NOMO-1 treated with DMSO at 0.1 percent for 48 hours (cell line): ENCODE measurements around the gene PREX1.

Experiments
- DNase-seq: peaks from one replicate; lab custom pipeline; 2025; ENCODE audit not compliant: unreplicated experiment; lab: John Stamatoyannopoulos, UW

PREX1 gene

DNA sequence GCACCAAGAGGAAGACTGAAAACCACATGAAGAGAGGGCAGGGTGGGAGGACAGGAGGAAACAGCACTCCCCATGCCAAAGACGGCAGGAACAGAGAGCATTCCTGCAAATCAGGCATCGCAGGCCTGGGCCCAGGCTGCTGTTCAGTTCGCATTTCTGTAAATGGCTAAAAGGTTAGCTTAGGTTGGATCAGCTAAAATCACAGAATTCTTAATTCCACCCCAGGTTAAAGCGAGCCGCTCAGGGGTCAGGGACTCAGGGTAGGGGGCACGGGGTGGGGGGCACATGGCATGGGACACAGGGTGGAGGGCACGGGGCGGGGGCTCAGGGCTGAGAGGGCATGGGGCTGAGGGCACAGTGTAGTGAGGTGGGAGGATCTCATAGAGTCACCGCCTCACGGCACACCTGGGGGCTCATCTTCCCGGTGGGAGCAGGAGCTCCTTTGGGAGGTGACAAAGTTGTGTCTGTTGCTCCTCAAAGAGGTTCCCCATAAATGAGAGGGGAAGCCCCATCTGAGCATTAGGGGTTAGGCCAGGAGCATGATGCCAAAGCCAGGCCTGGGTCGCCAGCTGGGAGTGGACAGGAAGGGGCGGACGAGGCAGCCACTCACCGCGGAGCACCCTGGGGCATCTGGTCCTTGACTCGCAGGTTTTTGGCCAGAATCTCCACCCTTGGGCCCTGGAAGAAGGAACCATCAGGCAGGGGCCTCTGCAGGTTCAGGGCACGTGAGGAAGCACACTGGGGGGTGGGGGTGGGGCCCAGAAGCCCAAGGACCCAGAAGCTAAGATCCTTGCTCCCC, 200.7 kb downstream of the PREX1 start:
- DNase-seq: no peak

GRCh38 chr20:48626226-48626937, 201.4 kb downstream of the PREX1 start:
- DNase-seq: peak; percentile 68

- DNase-seq: no peak
These were observed 202.5 kb downstream of the PREX1 start for GRCh38 chr20:48625136-48625900.

GRCh38 chr20:48624315-48625020, 203.3 kb downstream of the PREX1 start:
- no peak for DNase-seq

DNA sequence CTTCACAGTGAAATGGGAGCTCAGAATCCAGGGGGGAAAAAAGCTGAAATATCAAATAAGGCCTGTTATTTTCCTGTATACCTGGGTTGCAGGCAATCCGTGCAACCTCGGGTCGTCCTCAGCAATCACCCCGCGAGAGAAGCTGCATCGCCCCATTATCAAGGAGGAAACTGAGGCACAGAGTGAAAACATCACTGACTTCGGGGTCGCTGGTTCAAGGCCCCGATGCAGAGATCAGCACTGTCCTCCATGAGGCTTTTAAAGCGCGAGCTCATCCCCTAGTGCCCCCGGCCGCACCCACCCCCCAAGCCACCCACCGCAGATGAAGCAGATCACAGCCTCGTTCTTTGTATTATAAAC, 203.9 kb downstream of the PREX1 start:
- DNase-seq: no peak

DNA sequence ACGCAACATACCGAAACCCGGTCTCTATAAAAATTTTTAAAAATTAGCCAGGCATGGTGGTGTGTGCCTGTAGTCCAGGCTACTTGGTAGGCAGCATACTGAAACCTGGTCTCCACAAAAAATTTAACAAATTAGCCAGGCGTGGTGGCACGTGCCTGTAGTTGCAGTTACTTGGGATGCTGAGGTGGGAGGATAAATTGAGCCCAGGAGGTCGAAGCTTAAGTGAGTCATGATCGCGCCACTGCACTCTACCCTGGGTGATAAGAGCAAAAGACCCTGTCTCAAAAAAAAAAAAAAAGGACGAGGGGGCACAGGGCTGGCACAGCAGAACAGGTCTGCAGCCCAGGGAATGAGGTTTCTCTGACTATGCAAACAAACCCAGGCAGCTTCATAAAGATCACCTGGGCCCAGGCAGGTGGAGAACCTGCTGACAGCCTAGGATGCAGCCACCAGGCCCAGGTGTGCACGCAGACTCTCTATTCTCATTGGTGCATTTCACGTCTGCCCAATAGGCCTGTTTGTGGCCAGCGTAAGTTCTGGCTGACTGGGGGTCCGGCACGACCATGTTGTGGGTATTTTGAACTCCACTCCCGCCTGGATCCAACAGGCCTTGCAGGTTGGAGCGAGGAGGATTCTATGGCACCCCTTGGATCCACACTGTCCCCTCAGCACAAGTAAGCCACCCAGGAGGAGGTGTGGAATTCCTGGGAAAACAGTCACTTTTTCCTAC, 204.5 kb downstream of the PREX1 start:
- DNase-seq: no peak

DNA sequence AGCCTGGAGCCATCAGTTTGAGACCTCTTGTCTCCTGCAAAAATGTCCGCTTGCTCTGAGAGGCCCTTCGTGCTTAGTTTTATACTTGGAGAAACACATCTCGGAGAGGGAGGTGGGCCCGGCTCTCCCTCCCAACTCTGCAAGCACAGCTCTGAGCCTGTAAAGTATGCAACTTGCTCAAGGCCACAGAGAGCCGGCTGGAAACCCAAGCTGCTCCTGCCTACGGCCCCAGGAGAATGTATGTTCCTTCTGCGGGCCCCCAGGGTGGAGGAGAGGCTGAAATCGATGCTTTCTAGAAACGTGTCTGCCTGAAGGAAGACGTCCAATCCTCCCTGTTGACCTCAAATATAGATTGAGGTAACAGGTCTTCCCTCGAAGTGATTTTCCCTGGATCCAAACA, 205.4 kb downstream of the PREX1 start:
- DNase-seq: no peak

- peak; percentile 21 for DNase-seq
These were observed 206.3 kb downstream of the PREX1 start for GRCh38 chr20:48621376-48622078.

- DNase-seq: peak; percentile 39
These were observed 207.1 kb downstream of the PREX1 start for GRCh38 chr20:48620507-48621375.

GRCh38 chr20:48620154-48620506, 207.7 kb downstream of the PREX1 start:
- DNase-seq: no peak

DNA sequence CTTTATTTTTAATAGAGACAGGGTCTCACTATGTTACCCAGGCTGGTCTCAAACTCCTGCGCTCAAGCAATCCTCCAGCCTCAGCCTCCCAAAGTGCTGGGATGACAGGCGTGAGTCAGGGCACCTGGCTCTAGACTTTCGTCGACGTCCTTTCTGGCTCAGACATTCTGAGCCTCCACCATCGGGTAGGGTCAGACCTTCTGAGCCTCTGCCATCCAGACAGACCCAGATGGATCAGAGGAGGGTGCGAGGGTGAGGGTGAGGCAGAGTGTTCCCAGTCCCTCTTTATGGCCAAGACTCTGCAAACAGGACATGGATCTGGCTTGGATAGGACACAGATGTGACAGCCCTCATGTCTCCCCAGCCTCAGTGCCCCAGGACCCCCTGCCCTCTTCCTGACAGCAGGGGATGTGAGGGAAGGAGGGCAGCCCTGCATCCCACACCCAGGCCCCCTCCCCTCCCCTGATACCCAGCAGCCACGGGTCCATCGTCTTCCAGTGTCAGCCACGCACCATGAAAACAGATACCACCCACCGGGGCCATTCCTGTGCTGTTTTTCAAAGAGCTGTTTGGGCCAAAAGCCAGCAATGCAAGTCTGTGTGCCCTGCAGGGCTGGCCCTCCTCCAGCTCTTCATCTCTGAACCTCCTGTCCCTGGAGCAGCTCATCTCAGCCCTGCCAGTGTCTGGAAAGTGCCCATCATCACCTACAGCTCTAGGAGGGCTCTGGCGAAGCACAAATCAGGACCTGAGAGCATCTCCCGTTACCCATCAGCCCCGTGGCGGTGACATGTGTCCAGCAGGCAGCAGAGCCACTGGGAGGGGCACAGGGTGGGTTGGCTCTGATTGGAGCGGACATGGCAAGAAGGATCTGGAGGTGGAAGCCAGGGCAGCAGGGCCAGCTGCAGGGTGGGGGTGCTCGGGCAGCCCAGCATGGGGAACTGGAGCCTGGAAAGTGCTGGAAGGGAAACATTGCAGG, 208.4 kb downstream of the PREX1 start:
- DNase-seq: no peak

- no peak for DNase-seq
These were observed 209.2 kb downstream of the PREX1 start for GRCh38 chr20:48618631-48619030.

DNA sequence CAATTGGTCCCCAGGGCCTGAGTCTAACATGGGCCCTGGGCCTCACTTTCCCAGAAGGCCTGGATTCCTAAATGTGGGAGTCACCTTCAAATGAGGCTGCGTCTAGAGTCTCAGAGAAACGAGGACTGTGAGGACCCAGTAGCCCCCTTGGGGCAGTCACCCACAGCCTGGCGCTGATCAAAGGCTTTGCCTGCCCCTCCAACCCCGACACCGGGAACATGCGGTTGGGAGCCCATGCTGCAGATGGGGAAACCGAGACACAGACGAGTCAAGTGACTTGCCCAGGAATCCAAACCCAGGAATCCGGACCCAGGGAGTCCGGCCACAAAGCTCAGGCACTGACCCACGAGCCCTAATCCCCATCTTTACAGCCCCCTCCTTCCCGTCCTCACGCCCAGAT, 209.7 kb downstream of the PREX1 start:
- DNase-seq: no peak

DNA sequence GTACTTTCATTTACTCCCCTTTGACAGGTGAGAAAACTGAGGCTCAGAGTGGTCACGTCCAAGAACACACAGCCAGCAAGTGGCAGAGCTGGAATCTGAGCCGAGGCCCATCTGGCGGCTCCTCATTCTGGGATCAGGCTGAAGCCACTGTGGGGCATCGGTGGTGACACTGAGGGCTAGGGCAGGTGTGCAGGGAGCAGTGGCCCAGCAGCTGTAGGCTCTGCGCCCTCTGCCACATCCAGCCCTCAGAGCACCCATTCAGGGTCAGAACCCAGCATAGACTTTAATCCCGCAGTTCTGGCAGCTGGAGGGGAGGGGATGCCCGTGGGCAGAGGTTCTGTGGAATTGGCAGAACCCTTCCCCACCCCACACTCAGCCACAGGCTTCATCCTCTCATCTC, 210.3 kb downstream of the PREX1 start:
- DNase-seq: no peak

GRCh38 chr20:48616481-48616880, 211.3 kb downstream of the PREX1 start:
- no peak for DNase-seq

DNA sequence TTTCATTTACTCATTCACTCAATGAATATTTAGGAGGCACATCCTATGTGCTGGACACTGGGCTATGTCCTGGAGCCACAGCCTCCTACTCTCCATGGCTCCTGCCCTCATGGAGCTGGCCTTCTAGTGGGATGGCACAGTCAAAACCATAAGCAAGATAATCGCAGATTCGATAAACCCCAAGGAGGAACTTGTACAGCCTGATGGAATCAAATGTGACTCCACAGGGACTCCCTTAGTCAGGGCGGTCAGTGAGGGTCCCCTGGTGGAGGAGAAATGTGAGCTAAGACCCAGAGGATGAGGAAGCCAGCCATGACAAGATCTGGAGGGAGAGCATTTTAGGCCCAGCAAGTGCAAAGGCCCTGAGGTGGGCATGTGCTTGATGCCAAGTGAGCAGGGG, 211.9 kb downstream of the PREX1 start:
- no peak for DNase-seq

- DNase-seq: peak; percentile 49
These were observed 213.1 kb downstream of the PREX1 start for GRCh38 chr20:48614593-48615274.
